SU-DHL-6 (cell line): ENCODE results near the gene NEUROG3.

ENCODE experiments used
- CTCF ChIP-seq: fragments of 200-600 bp; sonication (generic); IDR thresholded peaks from one replicate; pipeline ENCODE4 v1.5.1; 2017; ENCODE audit warnings: antibody characterized with exemption, mild to moderate bottlenecking, low read length, moderate library complexity; ENCODE audit not compliant: insufficient read depth, poor library complexity, severe bottlenecking
- EZH2phosphoT487 ChIP-seq: fragments of 200-600 bp; sonication (generic), shearing (Covaris generic); conservative IDR thresholded peaks from 2 replicates; pipeline ENCODE4 v1.6.1; 2018; ENCODE audit warnings: mild to moderate bottlenecking, antibody characterized with exemption, low read length, moderate library complexity, mixed read lengths

DNA sequence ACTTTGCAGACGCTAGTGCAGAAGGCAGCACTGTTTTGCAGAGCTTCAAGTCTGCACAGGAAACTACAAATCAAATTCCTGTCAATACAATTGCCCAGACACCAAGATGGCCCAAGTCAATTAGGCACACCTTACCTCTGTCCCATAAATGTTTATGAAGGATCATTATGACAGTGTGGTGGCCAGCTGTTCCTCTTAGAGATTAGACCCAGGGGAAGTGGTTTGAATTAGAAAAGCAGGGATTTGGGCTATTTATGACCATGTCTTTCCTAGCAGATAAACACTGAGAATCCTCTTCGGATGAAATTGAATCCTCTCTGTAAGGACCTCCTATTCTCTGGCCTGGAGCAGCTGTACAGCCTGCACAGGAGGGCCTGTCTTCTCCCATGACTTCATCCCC lies 9.9 kb upstream of the NEUROG3 start:
- no peak for TF ChIP-seq CTCF
- TF ChIP-seq EZH2phosphoT487, result no peak
